H1 (cell line): ENCODE results near the gene JOSD2. TPM values are rescaled to one million over a fixed set of nuclear protein-coding genes. Genes with fewer than 3 reads are reported as not detected.

Source experiments
- ATF2 ChIP-seq: IDR thresholded peaks from 2 replicates; pipeline ENCODE4 v1.6.1; 2012; ENCODE audit warnings: low read length, inconsistent platforms
- BACH1 ChIP-seq: IDR thresholded peaks from 2 replicates; pipeline ENCODE4 v1.6.1; 2012; ENCODE audit warnings: low read length, improper control_type of control experiment
- BCL11A ChIP-seq, 2 experiments: IDR thresholded peaks; one replicate each; pipeline ENCODE4 v1.6.1; 2011; ENCODE audit warnings: low read depth in 2 of 2, low read length in 2 of 2, mild to moderate bottlenecking in 2 of 2
- EGR1 ChIP-seq: IDR thresholded peaks from 2 replicates; pipeline ENCODE4 v1.6.1; 2011; ENCODE audit warnings: low read depth, low read length, borderline replicate concordance
- EP300 ChIP-seq, 2 experiments: IDR thresholded peaks; 1 replicate in 1 of 2; 2 replicates in 1 of 2; pipeline ENCODE4 v1.6.1; 2011 to 2012; ENCODE audit warnings: low read depth in 2 of 2, low read length in 2 of 2, mild to moderate bottlenecking in 2 of 2, borderline replicate concordance in 1 of 2, inconsistent platforms in 1 of 2, moderate library complexity in 1 of 2
- PHF8 ChIP-seq: fragments of 200-600 bp; sonication (generic); conservative IDR thresholded peaks from 2 replicates; pipeline ENCODE4 v1.7.1; 2012; ENCODE audit warnings: low read depth, mild to moderate bottlenecking, inconsistent platforms, low read length, moderate library complexity
- POLR2AphosphoS5 ChIP-seq: IDR thresholded peaks from 2 replicates; pipeline ENCODE4 v1.6.1; 2011; ENCODE audit warnings: low read depth, low read length
- ZNF274 ChIP-seq: IDR thresholded peaks from 2 replicates; pipeline ENCODE4 v1.7.0; 2012; ENCODE audit warnings: low read length, borderline replicate concordance; ENCODE audit errors: extremely low read depth
- polyA plus RNA-seq, 7 experiments: library from polyadenylated mRNA; depleted of rRNA in 3 of 7; stranded (reverse) in 5 of 7; unstranded in 2 of 7; fragments of >200 nt in 5 of 7; fragments of 200-250 nt in 2 of 7; gene quantifications; 1 replicate in 5 of 7; 2 replicates in 1 of 7; 4 replicates in 1 of 7; pipeline versions ENCODE4 v1.2.1 to v1.2.3, GENCODE V29; 2011 to 2013; ENCODE audit warnings: missing spikeins in 2 of 7, mixed read lengths in 2 of 7
- total RNA-seq: library from RNA; stranded (reverse); fragmentation: NEBNext Ultra II Directional; extraction: Animal tissue kit (Norgen Biotek cat#: 25700); gene quantifications from 2 replicates; pipeline ENCODE4 v1.2.1, GENCODE V29; 2021
- TF ChIP-seq, protein P1 (sequence below): fragments of 300-600 bp; sonication (generic); IDR thresholded peaks from 2 replicates; pipeline ENCODE4 v1.7.1; 2012; ENCODE audit warnings: low read length, moderate library complexity, mild to moderate bottlenecking, inconsistent platforms; ENCODE audit not compliant: insufficient replicate concordance

The JOSD2 gene
- total and polyA plus RNA-seq, 2 of the 8 experiments (the other 6 are each of a cell fraction or from before 2014, with no cell fraction given), result 1.9 to 6.6 TPM

GRCh38 chr19:50468818-50469217 is 42.2 kb downstream of the JOSD2 start (continued):
- TF ChIP-seq, protein P1, sequence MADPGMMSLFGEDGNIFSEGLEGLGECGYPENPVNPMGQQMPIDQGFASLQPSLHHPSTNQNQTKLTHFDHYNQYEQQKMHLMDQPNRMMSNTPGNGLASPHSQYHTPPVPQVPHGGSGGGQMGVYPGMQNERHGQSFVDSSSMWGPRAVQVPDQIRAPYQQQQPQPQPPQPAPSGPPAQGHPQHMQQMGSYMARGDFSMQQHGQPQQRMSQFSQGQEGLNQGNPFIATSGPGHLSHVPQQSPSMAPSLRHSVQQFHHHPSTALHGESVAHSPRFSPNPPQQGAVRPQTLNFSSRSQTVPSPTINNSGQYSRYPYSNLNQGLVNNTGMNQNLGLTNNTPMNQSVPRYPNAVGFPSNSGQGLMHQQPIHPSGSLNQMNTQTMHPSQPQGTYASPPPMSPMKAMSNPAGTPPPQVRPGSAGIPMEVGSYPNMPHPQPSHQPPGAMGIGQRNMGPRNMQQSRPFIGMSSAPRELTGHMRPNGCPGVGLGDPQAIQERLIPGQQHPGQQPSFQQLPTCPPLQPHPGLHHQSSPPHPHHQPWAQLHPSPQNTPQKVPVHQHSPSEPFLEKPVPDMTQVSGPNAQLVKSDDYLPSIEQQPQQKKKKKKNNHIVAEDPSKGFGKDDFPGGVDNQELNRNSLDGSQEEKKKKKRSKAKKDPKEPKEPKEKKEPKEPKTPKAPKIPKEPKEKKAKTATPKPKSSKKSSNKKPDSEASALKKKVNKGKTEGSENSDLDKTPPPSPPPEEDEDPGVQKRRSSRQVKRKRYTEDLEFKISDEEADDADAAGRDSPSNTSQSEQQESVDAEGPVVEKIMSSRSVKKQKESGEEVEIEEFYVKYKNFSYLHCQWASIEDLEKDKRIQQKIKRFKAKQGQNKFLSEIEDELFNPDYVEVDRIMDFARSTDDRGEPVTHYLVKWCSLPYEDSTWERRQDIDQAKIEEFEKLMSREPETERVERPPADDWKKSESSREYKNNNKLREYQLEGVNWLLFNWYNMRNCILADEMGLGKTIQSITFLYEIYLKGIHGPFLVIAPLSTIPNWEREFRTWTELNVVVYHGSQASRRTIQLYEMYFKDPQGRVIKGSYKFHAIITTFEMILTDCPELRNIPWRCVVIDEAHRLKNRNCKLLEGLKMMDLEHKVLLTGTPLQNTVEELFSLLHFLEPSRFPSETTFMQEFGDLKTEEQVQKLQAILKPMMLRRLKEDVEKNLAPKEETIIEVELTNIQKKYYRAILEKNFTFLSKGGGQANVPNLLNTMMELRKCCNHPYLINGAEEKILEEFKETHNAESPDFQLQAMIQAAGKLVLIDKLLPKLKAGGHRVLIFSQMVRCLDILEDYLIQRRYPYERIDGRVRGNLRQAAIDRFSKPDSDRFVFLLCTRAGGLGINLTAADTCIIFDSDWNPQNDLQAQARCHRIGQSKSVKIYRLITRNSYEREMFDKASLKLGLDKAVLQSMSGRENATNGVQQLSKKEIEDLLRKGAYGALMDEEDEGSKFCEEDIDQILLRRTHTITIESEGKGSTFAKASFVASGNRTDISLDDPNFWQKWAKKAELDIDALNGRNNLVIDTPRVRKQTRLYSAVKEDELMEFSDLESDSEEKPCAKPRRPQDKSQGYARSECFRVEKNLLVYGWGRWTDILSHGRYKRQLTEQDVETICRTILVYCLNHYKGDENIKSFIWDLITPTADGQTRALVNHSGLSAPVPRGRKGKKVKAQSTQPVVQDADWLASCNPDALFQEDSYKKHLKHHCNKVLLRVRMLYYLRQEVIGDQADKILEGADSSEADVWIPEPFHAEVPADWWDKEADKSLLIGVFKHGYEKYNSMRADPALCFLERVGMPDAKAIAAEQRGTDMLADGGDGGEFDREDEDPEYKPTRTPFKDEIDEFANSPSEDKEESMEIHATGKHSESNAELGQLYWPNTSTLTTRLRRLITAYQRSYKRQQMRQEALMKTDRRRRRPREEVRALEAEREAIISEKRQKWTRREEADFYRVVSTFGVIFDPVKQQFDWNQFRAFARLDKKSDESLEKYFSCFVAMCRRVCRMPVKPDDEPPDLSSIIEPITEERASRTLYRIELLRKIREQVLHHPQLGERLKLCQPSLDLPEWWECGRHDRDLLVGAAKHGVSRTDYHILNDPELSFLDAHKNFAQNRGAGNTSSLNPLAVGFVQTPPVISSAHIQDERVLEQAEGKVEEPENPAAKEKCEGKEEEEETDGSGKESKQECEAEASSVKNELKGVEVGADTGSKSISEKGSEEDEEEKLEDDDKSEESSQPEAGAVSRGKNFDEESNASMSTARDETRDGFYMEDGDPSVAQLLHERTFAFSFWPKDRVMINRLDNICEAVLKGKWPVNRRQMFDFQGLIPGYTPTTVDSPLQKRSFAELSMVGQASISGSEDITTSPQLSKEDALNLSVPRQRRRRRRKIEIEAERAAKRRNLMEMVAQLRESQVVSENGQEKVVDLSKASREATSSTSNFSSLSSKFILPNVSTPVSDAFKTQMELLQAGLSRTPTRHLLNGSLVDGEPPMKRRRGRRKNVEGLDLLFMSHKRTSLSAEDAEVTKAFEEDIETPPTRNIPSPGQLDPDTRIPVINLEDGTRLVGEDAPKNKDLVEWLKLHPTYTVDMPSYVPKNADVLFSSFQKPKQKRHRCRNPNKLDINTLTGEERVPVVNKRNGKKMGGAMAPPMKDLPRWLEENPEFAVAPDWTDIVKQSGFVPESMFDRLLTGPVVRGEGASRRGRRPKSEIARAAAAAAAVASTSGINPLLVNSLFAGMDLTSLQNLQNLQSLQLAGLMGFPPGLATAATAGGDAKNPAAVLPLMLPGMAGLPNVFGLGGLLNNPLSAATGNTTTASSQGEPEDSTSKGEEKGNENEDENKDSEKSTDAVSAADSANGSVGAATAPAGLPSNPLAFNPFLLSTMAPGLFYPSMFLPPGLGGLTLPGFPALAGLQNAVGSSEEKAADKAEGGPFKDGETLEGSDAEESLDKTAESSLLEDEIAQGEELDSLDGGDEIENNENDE, result no peak
- TF ChIP-seq BCL11A (IDR thresholded peaks at IDR 0.05; ENCODE audit: low read depth in 2 of 2, low read length in 2 of 2) (no peak), EP300 (IDR thresholded peaks at IDR 0.05; ENCODE audit: borderline replicate concordance in 1 of 2, low read depth in 2 of 2, low read length in 2 of 2) (no peak), ATF2 (no peak), BACH1 (no peak), PHF8 (no peak), POLR2AphosphoS5 (no peak), EGR1 (no peak), ZNF274 (no peak)
